Activated naive CD4-positive, alpha-beta T cell treated with anti-CD3 and anti-CD28 coated beads, Interleukin-2, amount 50 U/mL, for 24 hours (primary cell): ENCODE results near the gene MAP2K5.

Source experiments
- H3K27ac Mint-ChIP-seq: one replicate; pipeline ENCODE4 v1.8.0; 2021; ENCODE audit warnings: mild to moderate bottlenecking, mixed read lengths
- H3K27me3 Mint-ChIP-seq: one replicate; pipeline ENCODE4 v1.8.0; 2021; ENCODE audit warnings: mixed read lengths
- H3K36me3 Mint-ChIP-seq: one replicate; pipeline ENCODE4 v1.8.0; 2021; ENCODE audit warnings: mixed read lengths
- H3K4me1 Mint-ChIP-seq: one replicate; pipeline ENCODE4 v1.8.0; 2021; ENCODE audit warnings: mixed read lengths
- H3K4me3 Mint-ChIP-seq: one replicate; pipeline ENCODE4 v1.8.0; 2021; ENCODE audit warnings: mild to moderate bottlenecking, mixed read lengths
- H3K9me3 Mint-ChIP-seq: one replicate; pipeline ENCODE4 v1.8.0; 2021; ENCODE audit warnings: mixed read lengths

Gene MAP2K5

DNA sequence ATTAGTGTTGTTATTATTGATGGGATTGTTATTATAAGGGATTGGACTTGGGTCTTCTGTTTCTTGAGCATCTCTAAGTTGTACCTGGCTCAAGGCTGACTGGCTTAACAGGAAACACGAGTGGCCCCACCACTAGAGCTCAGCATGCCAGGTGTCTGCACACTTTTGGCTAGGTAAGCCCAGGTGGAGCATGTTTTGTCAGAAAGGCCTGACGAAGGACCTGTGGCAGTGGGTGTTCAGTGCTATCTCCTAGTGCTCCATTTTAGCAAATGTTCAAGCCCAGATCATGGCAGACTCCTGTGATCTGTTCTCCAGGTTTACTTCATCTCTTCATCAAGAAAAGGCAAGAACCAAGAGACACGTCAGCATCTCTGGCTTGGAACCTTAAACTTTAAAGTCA, 3.4 kb downstream of the MAP2K5 start:
- Mint-ChIP-seq H3K36me3 (peaks cover 4% of the 10 kb centered on the region), H3K27ac (no peak overlapping the region), H3K4me1 (peaks cover 58% of the 10 kb centered on the region), H3K4me3 (no peak overlapping the region), H3K9me3 (no peaks in the 10 kb centered on the region), H3K27me3 (no peaks in the 10 kb centered on the region)

DNA sequence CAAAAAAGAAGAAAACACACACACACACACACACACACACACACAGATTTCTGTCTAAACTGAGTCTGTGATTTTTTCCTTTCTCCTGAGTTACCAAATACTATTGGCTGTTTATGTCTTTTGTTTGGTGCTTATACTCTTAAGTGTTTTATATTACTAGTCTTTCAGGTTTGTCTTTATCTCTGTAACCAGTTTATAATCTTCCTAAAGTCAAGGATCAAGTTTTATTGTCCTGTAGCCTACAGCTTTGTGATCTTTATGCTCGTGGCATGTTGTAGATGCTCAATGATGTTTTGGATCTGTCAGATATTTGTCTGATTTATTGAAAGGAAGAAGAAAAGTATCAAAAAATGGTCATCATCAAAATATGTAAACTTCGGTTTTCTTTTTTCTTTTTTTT, 4.6 kb downstream of the MAP2K5 start:
- Mint-ChIP-seq H3K4me1 (peaks cover 49% of the 10 kb centered on the region), H3K4me3 (no peak overlapping the region), H3K27me3 (no peaks in the 10 kb centered on the region), H3K9me3 (no peaks in the 10 kb centered on the region), H3K36me3 (peaks cover 4% of the 10 kb centered on the region), H3K27ac (no peak overlapping the region)

DNA sequence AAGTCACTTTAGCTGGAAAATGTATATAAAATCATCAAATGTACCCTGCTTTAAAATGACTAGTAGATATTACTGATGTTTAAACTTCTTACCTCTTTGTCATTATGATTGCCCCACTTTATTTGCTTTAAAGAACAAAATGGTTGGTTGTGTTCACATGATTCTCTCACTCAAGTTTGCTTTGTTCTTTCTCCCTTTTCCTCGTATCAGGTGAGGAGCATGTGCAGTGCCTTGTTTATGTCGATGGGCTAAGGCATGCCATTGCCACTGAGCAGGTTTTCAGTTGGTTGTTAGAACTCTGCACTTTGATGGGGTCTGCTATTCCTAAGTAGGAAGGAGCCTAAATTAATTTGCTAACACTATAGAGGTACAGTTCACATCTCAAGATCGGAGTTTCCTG, 5.3 kb downstream of the MAP2K5 start:
- Mint-ChIP-seq H3K4me1 (peaks cover 49% of the 10 kb centered on the region), H3K4me3 (no peak overlapping the region), H3K27me3 (no peaks in the 10 kb centered on the region), H3K27ac (no peak overlapping the region), H3K36me3 (peaks cover 4% of the 10 kb centered on the region), H3K9me3 (no peaks in the 10 kb centered on the region)

DNA sequence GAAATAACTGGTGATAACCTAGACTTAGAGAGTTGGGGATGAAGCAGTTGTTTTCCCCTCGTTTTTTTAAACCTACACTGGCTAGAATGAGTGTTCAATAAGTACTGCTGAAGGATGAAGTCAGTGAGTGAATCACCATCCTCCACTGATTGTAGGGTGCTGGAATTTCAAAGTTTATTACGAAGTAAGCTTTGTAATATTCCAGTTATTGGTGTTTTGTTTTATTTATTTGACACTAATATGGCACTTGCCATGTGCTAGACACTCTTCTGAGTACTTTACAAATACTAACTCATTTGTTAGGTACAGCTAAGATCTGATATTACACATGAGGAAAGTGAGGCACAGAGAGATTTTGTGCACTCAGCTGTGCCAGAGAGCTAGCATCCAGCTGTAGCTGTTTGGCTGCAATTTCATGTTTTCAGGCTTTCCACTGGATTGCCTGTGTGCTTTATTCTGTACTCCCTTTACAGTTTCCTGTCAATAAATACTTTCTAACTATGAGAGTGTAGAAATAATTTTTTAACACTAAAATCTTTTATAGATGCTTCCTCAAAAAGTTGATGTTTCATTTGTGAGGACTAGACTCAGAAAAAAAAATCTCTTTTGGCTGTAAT, 5.8 kb downstream of the MAP2K5 start:
- Mint-ChIP-seq H3K27me3 (no peaks in the 10 kb centered on the region), H3K36me3 (peaks cover 4% of the 10 kb centered on the region), H3K9me3 (no peaks in the 10 kb centered on the region), H3K4me3 (no peak overlapping the region), H3K4me1 (peaks cover 45% of the 10 kb centered on the region), H3K27ac (no peak overlapping the region)

GRCh38 chr15:67548862-67549651, 6.6 kb downstream of the MAP2K5 start:
- Mint-ChIP-seq H3K27ac (no peak overlapping the region), H3K4me3 (no peak overlapping the region), H3K4me1 (peaks cover 38% of the 10 kb centered on the region), H3K9me3 (no peaks in the 10 kb centered on the region), H3K27me3 (no peaks in the 10 kb centered on the region), H3K36me3 (peaks cover 4% of the 10 kb centered on the region)

DNA sequence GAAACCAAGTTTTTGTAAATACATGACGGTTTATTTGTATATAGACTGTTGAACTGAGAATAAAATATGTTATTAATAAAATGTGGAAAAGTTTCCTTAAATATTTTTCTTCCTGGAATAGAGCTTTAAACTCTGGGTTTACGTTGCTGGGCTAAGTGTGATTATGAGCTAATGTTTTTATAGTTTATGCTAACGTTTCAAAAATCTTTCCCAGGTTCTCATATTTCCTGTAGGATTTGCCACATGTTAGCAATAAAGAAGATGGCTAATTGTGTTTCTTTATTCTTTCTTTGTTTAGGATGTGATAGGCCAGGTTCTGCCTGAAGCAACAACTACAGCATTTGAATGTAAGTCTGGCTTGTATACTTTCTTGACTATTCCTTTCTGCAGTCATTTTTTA, 7.2 kb downstream of the MAP2K5 start:
- peaks cover 4% of the 10 kb centered on the region for H3K36me3 Mint-ChIP-seq
- no peaks in the 10 kb centered on the region for H3K27me3 Mint-ChIP-seq
- no peak overlapping the region for H3K27ac Mint-ChIP-seq
- no peak overlapping the region for H3K4me3 Mint-ChIP-seq
- H3K9me3 Mint-ChIP-seq, result no peaks in the 10 kb centered on the region
- H3K4me1 Mint-ChIP-seq, result peaks cover 32% of the 10 kb centered on the region

GRCh38 chr15:67550522-67550921, 8.0 kb downstream of the MAP2K5 start:
- Mint-ChIP-seq H3K4me1 (peaks cover 29% of the 10 kb centered on the region), H3K27me3 (no peaks in the 10 kb centered on the region), H3K36me3 (peaks cover 8% of the 10 kb centered on the region), H3K27ac (no peak overlapping the region), H3K4me3 (no peak overlapping the region), H3K9me3 (no peaks in the 10 kb centered on the region)

DNA sequence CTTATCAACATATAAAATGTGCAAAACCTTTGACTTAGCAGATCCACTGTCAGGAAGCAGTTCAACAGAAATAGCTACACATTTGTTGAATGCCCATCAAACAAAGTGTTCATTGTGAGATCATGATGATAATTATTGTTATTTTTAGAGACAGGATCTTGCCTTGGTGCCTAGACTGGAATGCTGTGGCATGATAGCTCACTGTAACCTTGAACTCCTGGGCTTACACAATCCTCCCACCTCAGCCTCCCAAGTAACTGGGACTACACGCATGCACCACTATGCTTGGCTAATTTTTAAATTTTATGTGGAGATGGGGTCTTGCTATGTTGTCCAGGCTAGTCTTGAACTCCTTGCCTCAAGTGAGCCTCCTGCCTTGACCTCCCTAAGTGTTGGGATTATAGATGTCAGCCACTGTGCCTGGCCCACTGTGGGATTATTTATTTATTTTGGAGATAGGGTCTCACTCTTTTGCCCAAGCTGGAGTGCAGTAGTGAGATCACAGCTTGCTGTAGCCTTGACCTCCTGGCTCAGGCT, 8.8 kb downstream of the MAP2K5 start:
- H3K36me3 Mint-ChIP-seq, result peaks cover 11% of the 10 kb centered on the region
- H3K27me3 Mint-ChIP-seq, result no peaks in the 10 kb centered on the region
- H3K4me1 Mint-ChIP-seq, result peaks cover 25% of the 10 kb centered on the region
- no peaks in the 10 kb centered on the region for H3K9me3 Mint-ChIP-seq
- no peak overlapping the region for H3K27ac Mint-ChIP-seq
- no peak overlapping the region for H3K4me3 Mint-ChIP-seq

- Mint-ChIP-seq H3K4me3 (no peak overlapping the region), H3K27ac (no peak overlapping the region), H3K9me3 (no peaks in the 10 kb centered on the region), H3K4me1 (peaks cover 9% of the 10 kb centered on the region), H3K36me3 (peaks cover 27% of the 10 kb centered on the region), H3K27me3 (no peaks in the 10 kb centered on the region)
Measured at GRCh38 chr15:67554580-67554979, 12.1 kb downstream of the MAP2K5 start.

DNA sequence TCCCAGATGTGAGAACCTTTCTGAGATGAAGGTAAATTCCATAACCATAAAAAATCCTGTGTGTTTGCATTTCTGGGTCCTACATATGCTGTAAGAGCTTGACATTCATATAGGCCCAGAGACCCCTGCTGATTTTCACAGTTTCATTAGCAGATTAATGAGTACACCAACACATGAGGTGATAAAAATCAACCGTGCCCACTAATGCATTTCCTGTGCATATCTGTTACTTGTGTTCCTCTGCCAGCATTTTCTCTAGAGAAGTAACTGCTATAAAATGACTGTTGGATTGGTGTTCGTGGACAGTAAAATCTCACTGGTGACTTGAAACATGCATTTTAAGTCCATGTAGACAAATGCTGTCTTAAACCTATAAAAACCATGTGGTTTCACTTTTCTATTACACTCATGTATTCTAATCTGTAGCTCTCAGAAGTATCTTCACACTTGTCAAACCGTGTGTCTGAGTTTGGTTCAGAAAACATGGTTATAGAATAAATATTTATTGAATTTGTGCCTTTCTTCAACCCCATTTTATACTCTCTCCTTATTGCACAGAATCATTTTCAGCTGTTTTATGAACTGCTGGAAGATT, 14.6 kb downstream of the MAP2K5 start:
- H3K27me3 Mint-ChIP-seq, result no peaks in the 10 kb centered on the region
- peaks cover 19% of the 10 kb centered on the region for H3K4me1 Mint-ChIP-seq
- no peak overlapping the region for H3K4me3 Mint-ChIP-seq
- H3K9me3 Mint-ChIP-seq, result no peaks in the 10 kb centered on the region
- peaks cover 29% of the 10 kb centered on the region for H3K36me3 Mint-ChIP-seq
- no peak overlapping the region for H3K27ac Mint-ChIP-seq

- peaks cover 33% of the 10 kb centered on the region for H3K36me3 Mint-ChIP-seq
- H3K27me3 Mint-ChIP-seq, result no peaks in the 10 kb centered on the region
- H3K4me1 Mint-ChIP-seq, result peaks cover 25% of the 10 kb centered on the region
- no peaks in the 10 kb centered on the region for H3K9me3 Mint-ChIP-seq
- no peak overlapping the region for H3K4me3 Mint-ChIP-seq
- no peak overlapping the region for H3K27ac Mint-ChIP-seq
Measured at GRCh38 chr15:67558502-67558901, 16.0 kb downstream of the MAP2K5 start.

DNA sequence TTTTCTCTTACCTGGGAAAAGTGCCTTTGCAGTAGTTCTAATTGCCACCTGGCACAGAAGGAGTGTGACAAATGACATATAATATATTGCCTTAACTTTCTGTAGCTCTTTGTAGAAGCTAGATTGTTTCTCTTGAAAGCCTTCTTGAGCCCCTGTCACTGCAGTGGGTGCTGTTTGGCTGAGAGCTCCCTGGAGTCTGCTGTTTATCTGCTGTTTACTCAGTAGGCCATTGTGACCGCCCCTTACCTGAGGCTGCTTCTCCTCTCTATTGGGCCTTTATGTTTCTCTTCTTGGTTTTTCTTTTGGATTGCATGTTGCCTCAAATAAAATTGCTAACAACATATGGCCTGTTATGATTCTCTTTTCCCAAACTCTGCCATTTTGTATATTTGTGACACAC, 16.7 kb downstream of the MAP2K5 start:
- Mint-ChIP-seq H3K4me1 (peaks cover 31% of the 10 kb centered on the region), H3K4me3 (no peak overlapping the region), H3K27me3 (no peaks in the 10 kb centered on the region), H3K9me3 (no peaks in the 10 kb centered on the region), H3K27ac (no peak overlapping the region), H3K36me3 (peaks cover 39% of the 10 kb centered on the region)

- H3K9me3 Mint-ChIP-seq, result no peaks in the 10 kb centered on the region
- H3K4me1 Mint-ChIP-seq, result peaks cover 35% of the 10 kb centered on the region
- no peak overlapping the region for H3K4me3 Mint-ChIP-seq
- peaks cover 41% of the 10 kb centered on the region for H3K36me3 Mint-ChIP-seq
- no peaks in the 10 kb centered on the region for H3K27me3 Mint-ChIP-seq
- H3K27ac Mint-ChIP-seq, result no peak overlapping the region
Measured at GRCh38 chr15:67559576-67559975, 17.1 kb downstream of the MAP2K5 start.

DNA sequence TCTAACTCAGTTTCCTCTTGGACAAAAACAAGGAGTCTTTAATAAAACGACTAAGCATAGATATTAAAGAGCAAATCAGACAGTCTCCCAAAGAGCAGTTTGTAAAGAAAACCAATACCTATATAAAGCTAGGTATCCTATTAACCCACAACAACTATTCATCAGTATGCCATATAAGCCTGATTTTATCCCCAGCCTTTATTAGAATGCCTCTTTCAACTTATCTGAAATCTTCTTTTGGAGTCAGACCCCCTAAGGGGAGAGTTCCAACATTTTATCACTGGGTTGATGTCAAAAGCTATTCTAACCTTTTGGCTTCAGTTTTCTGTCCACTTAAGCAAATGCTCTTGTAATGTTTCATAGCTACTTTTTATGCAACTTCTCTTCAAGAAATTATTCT, 17.8 kb downstream of the MAP2K5 start:
- Mint-ChIP-seq H3K27ac (no peak overlapping the region), H3K4me1 (peaks cover 34% of the 10 kb centered on the region), H3K9me3 (no peaks in the 10 kb centered on the region), H3K36me3 (peaks cover 37% of the 10 kb centered on the region), H3K27me3 (no peaks in the 10 kb centered on the region), H3K4me3 (no peak overlapping the region)

DNA sequence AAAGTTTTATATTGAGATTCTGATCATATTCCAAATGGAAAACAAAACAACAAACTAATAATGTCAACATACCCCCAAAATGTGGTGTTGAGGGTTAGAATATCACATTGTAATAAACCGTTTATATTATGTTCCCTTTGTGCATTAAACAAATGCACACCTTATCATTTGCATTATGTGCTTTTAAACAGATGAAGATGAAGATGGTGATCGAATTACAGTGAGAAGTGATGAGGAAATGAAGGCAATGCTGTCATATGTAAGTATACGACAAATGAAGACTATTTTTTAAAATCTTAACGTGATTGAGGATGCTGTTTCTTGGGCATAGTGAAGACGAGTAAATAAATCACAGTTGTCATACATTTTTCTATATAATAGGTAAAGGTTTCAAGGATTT, 20.6 kb downstream of the MAP2K5 start:
- H3K9me3 Mint-ChIP-seq, result no peaks in the 10 kb centered on the region
- H3K4me3 Mint-ChIP-seq, result no peak overlapping the region
- H3K27ac Mint-ChIP-seq, result no peak overlapping the region
- peaks cover 38% of the 10 kb centered on the region for H3K4me1 Mint-ChIP-seq
- no peaks in the 10 kb centered on the region for H3K27me3 Mint-ChIP-seq
- peaks cover 33% of the 10 kb centered on the region for H3K36me3 Mint-ChIP-seq
